Activated CD8-positive, alpha-beta T cell treated with anti-CD3 and anti-CD28 coated beads for 36 hours (primary cell): ENCODE results near the gene MAP7D2. TPM values are rescaled to one million over a fixed set of nuclear protein-coding genes. Genes with fewer than 3 reads are reported as not detected.

ENCODE experiments used
- ATAC-seq: fragments of 200-7000 bp; cut with Tn5 transposase; one replicate; pipeline ENCODE4 v1.10.0; 2021; ENCODE audit warnings: mild to moderate bottlenecking, moderate library complexity
- CTCF ChIA-PET: fragments of 350-600 bp; sonication (Branson Sonifier 250); formaldehyde crosslinking; loops from one replicate; lab custom pipeline; 2021; ENCODE audit warnings: antibody characterized with exemption; lab: Charles Lee
- POLR2A ChIA-PET: fragments of 350-600 bp; sonication (Branson Sonifier 250); formaldehyde crosslinking; loops from one replicate; lab custom pipeline; 2021; ENCODE audit warnings: antibody characterized with exemption; lab: Charles Lee
- DNase-seq: peaks from one replicate; pipeline ENCODE4 v3.0.0-alpha.2; 2020
- H3K27ac Mint-ChIP-seq: one replicate; pipeline ENCODE4 v1.8.0; 2021; ENCODE audit warnings: mild to moderate bottlenecking, mixed read lengths
- H3K27me3 Mint-ChIP-seq: one replicate; pipeline ENCODE4 v1.8.0; 2021; ENCODE audit warnings: mixed read lengths
- H3K36me3 Mint-ChIP-seq: one replicate; pipeline ENCODE4 v1.8.0; 2021; ENCODE audit warnings: low read depth, mixed read lengths
- H3K4me1 Mint-ChIP-seq: one replicate; pipeline ENCODE4 v1.8.0; 2021; ENCODE audit warnings: low read depth, mixed read lengths
- H3K4me3 Mint-ChIP-seq: one replicate; pipeline ENCODE4 v1.8.0; 2021; ENCODE audit warnings: mild to moderate bottlenecking, moderate library complexity, mixed read lengths
- H3K9me3 Mint-ChIP-seq: one replicate; pipeline ENCODE4 v1.8.0; 2021; ENCODE audit warnings: mixed read lengths
- intact Hi-C: fragments of 100-400 bp; cut with micrococcal nuclease; formaldehyde crosslinking; loops from one replicate; pipeline ENCODE4 v1.10.0; 2022
- microRNA-seq: library from miRNA; unstranded; fragments of <30 nt; microRNA quantifications from one replicate; pipeline ENCODE4 v1.2.0, GENCODE V29; 2022; ENCODE audit warnings: borderline microRNAs expressed, borderline replicate concordance
- total RNA-seq, 2 experiments: library from RNA; stranded (reverse); gene quantifications; one replicate each; pipeline ENCODE4 v1.2.3, GENCODE V29; 2021
- TF ChIP-seq, protein P1 (sequence below): fragments of 200-600 bp; IDR thresholded peaks from one replicate; pipeline ENCODE4 v1.8.0; 2022; ENCODE audit warnings: antibody characterized with exemption, mild to moderate bottlenecking

The MAP7D2 gene
- total RNA-seq, 2 experiments from 2014 or later = 0.20 to 0.63 TPM

DNA sequence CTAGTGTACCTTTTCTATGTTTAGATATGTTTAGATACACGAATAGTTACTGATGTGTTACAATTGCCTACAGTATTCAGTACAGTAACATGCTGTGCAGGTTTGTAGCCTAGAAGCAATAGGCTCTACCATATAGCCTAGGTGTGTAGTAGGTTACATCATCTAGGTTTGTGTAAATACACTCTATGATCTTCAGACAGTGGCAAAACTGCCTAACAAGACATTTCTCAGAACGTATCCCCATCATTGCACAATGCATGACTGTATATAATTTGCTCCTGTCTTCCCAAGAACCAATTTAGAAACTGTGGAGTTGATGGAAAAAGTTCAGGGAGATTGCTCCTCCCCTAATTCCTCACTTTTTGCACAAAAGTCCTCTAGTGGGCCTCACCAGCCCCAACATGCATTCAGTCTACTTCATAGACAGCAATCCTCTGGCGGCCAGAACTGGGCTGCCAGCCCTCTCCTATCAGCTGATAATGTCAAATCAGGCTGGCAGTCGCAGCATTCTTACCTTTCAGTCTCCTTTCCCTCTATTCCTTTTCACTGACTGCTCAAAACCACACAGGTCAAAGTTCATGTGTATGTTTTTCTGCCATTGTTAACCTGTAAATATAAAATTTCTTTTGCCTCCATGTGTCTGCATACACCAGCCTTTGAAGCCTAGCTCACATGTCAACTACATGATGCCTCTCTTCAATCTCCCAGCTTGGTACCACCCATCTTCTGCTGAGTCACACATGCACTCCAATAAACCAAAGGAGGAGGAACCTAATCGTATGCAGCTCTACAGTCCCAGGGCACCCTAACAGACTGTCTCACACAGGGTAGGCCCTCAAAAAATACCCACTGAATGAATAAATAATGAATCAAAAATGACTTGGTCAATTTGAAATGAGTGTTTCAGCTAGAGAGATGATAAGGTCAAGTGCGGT is 157.9 kb downstream of the MAP7D2 start:
- H3K27me3 Mint-ChIP-seq = no peaks in the 10 kb centered on the region
- peaks cover 4% of the 10 kb centered on the region for H3K36me3 Mint-ChIP-seq
- no peak overlapping the region for H3K27ac Mint-ChIP-seq
- ChIA-PET POLR2A (no interaction called here), CTCF (no interaction called here)
- intact Hi-C loops = no loop called here
- TF ChIP-seq, protein P1, sequence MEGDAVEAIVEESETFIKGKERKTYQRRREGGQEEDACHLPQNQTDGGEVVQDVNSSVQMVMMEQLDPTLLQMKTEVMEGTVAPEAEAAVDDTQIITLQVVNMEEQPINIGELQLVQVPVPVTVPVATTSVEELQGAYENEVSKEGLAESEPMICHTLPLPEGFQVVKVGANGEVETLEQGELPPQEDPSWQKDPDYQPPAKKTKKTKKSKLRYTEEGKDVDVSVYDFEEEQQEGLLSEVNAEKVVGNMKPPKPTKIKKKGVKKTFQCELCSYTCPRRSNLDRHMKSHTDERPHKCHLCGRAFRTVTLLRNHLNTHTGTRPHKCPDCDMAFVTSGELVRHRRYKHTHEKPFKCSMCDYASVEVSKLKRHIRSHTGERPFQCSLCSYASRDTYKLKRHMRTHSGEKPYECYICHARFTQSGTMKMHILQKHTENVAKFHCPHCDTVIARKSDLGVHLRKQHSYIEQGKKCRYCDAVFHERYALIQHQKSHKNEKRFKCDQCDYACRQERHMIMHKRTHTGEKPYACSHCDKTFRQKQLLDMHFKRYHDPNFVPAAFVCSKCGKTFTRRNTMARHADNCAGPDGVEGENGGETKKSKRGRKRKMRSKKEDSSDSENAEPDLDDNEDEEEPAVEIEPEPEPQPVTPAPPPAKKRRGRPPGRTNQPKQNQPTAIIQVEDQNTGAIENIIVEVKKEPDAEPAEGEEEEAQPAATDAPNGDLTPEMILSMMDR = no peak
- DNase-seq (no peak), ATAC-seq (no peak)
- no peak overlapping the region for H3K4me3 Mint-ChIP-seq
- H3K9me3 Mint-ChIP-seq = no peaks in the 10 kb centered on the region
- peaks cover 10% of the 10 kb centered on the region for H3K4me1 Mint-ChIP-seq

DNA sequence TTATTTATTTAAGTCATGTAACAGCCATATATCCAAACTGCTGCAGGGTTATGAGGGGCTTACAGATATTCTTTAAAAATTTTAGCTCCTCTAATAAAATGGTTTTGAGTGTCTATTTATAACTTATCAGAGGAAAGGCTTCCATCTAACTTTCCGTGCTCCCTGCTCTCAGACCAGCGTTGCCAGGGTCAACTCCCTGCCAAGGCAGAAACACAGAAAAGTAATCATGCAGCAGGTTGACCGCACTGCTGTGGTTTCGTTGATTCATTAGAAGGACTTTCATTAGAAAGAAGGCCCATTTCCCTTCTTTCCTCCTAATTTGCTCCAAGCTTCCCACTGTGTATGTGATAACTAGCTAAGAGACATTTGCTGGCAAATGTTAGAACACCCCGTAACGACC is 159.8 kb downstream of the MAP7D2 start:
- ChIA-PET POLR2A (interaction anchor here (0.6 kb wide), 1 partner anchor 521 kb away, joined by 3 read pairs; no protein-coding TSS in a partner anchor), CTCF (no interaction called here)
- Mint-ChIP-seq H3K4me1 (peaks cover 10% of the 10 kb centered on the region), H3K27me3 (no peaks in the 10 kb centered on the region), H3K9me3 (no peaks in the 10 kb centered on the region), H3K36me3 (peaks cover 6% of the 10 kb centered on the region), H3K4me3 (no peak overlapping the region), H3K27ac (no peak overlapping the region)
- TF ChIP-seq, protein P1 = no peak
- ATAC-seq (no peak), DNase-seq (no peak)
- intact Hi-C loops = no loop called here

Small RNAs within 50 kb of the gene (microRNA-seq; reads per million reads assigned to microRNA genes)
- gene MIR23C = not detected

Other genes with a start within 250 kb of the MAP7D2 start
- 10 to 100 TPM; 80.9 to 86.9 TPM for gene SH3KBP1, start 229.3 kb downstream of the MAP7D2 start, total RNA-seq
- gene BCLAF3, start 125.8 kb downstream of the MAP7D2 start, total RNA-seq = 1 to 10 TPM; 2.9 to 3.2 TPM
- gene EIF1AX, start 24.9 kb upstream of the MAP7D2 start, total RNA-seq = 100 to 1,000 TPM; 138 to 147 TPM
- gene RPS6KA3, start 150.0 kb upstream of the MAP7D2 start, total RNA-seq = 10 to 100 TPM; 52.6 to 56.9 TPM